BLaER1 (cell line): Measurements from ENCODE around the gene MYH7B.

Source experiments
- H3K27ac ChIP-seq: shearing (Covaris generic); formaldehyde crosslinking; 2 replicates; pipeline ENCODE4 v1.8.1; 2022
- H3K27me3 ChIP-seq: shearing (Covaris generic); formaldehyde crosslinking; 2 replicates; pipeline ENCODE4 v1.8.1; 2022
- H3K36me3 ChIP-seq: shearing (Covaris generic); formaldehyde crosslinking; 2 replicates; pipeline ENCODE4 v1.8.1; 2022
- H3K4me1 ChIP-seq: shearing (Covaris generic); formaldehyde crosslinking; 2 replicates; pipeline ENCODE4 v1.8.1; 2022
- H3K4me2 ChIP-seq: shearing (Covaris generic); formaldehyde crosslinking; 2 replicates; pipeline ENCODE4 v1.8.1; 2022
- H3K4me3 ChIP-seq: shearing (Covaris generic); formaldehyde crosslinking; 2 replicates; pipeline ENCODE4 v1.8.1; 2022
- H3K9ac ChIP-seq: shearing (Covaris generic); formaldehyde crosslinking; 2 replicates; pipeline ENCODE4 v1.8.1; 2022
- H3K9me3 ChIP-seq: shearing (Covaris generic); formaldehyde crosslinking; 2 replicates; pipeline ENCODE4 v1.8.1; 2022
- H4K20me1 ChIP-seq: shearing (Covaris generic); formaldehyde crosslinking; 2 replicates; pipeline ENCODE4 v1.8.1; 2022
- Cebpa-rat ChIP-seq: shearing (Covaris generic); IDR thresholded peaks from 2 replicates; pipeline ENCODE4 v1.8.1; 2022

MYH7B gene

DNA sequence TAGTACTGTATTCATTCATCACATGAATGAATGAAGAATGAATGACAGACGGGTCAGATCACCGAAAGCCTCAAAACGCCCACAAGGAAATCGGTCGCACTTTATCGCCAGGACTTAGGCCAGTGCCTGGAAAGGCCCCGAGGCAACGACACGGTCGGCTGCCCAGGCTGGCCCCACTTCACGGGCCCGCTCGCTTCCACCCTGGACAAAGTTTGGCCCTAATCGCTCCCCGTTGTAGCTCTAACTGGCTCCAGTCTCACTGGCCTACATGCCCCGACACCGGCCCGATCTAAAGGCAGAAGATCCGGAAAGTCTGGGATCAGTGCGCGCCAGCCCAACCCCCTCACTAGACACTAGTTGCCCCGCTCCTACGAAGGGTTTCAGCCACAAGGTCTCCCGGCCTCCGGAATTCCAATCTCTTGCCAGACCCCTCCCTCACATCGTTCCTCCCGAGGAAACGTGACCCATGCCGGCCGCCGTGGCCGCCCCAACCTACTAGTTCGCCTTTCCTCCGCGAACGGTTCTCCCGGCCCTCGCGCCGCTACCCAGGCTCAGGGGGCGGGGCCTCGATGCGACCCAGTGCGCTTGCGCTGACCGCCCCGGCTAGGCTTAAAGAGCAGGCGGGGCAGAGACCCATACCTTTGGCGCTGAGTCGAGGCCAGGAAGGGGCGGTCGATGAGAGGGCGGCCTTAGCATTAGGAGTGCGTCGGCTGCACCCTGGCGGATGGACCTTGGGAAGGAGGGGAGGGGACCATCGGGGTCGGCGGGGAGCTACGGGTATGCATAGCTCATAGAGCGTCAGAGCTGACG, at the start of gene MYH7B, which contains the start of gene GSS:
Gene MYH7B, plus strand, starts transcription at position 638 of the 810 bp plus-strand sequence. CDS start 22,138 bp downstream, outside the sequence.
Gene GSS, minus strand, starts transcription at position 576 of the 810 bp plus-strand sequence. CDS start 3,954 bp downstream, outside the sequence.
- Histone ChIP-seq H3K9me3 (no peaks in the 10 kb centered on the region), H3K27me3 (no peaks in the 10 kb centered on the region), H4K20me1 (no peaks in the 10 kb centered on the region), H3K27ac (peak within 1 kb of the TSS; percentile 89), H3K4me3 (peak within 1 kb of the TSS; percentile 79), H3K4me1 (peaks cover 17% of the 10 kb centered on the region), H3K9ac (peak within 1 kb of the TSS; percentile 93), H3K36me3 (peaks cover 19% of the 10 kb centered on the region), H3K4me2 (peak within 1 kb of the TSS; percentile 86)
- no peak for TF ChIP-seq Cebpa-rat

GRCh38 chr20:34907616-34908469, 47.8 kb upstream of the MYH7B start:
- Histone ChIP-seq H3K9me3 (no peaks in the 10 kb centered on the region), H3K27ac (no peak overlapping the region), H3K27me3 (no peaks in the 10 kb centered on the region), H3K4me2 (peak overlapping the region; percentile 21; the same call in 1 of the 2 replicates), H4K20me1 (no peaks in the 10 kb centered on the region), H3K4me1 (peaks cover 10% of the 10 kb centered on the region), H3K36me3 (no peaks in the 10 kb centered on the region), H3K4me3 (no peak overlapping the region), H3K9ac (no peak overlapping the region)
- TF ChIP-seq Cebpa-rat, result no peak

- Histone ChIP-seq H3K9ac (no peak overlapping the region), H3K4me3 (no peak overlapping the region), H3K27me3 (no peaks in the 10 kb centered on the region), H3K36me3 (peaks cover 23% of the 10 kb centered on the region), H3K4me1 (no peaks in the 10 kb centered on the region), H3K4me2 (no peak overlapping the region), H3K9me3 (no peaks in the 10 kb centered on the region), H3K27ac (no peak overlapping the region), H4K20me1 (no peaks in the 10 kb centered on the region)
- no peak for TF ChIP-seq Cebpa-rat
These were observed 40.5 kb upstream of the MYH7B start for GRCh38 chr20:34915131-34915530.

GRCh38 chr20:34915749-34916455, 39.8 kb upstream of the MYH7B start:
- Histone ChIP-seq H3K4me2 (no peak overlapping the region), H3K27ac (no peak overlapping the region), H3K9me3 (no peaks in the 10 kb centered on the region), H3K4me1 (no peaks in the 10 kb centered on the region), H3K4me3 (no peak overlapping the region), H4K20me1 (no peaks in the 10 kb centered on the region), H3K36me3 (peaks cover 30% of the 10 kb centered on the region), H3K27me3 (no peaks in the 10 kb centered on the region), H3K9ac (no peak overlapping the region)
- TF ChIP-seq Cebpa-rat, result no peak

DNA sequence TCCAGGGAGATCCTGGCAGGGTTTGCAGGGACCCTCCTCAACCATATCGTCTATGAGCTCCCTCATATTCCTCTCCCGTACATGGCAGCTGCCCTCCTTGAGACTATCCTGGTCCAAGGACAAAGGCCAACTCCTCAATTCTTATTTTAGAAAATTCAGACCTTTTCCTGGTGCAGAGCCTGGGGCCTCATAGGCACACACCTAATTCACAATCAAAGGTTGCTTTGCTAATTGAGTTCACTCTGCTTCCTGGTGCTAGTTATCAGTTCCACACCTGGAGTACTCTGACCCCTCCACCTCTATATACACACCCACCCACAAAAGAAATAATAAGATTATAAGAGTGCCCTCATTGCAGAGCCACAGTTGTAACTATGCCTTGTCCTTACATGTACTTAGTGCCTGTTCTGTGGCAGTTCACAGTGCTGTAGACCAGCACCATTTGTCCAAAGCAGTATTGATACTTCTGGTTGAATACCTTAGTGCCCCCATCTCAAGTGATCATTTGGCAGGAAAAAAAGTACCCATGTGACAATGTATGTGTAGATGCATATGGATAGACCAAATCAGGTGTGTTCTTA, 38.8 kb upstream of the MYH7B start:
- no peak overlapping the region for H3K9ac ChIP-seq
- no peak overlapping the region for H3K4me3 ChIP-seq
- H3K36me3 ChIP-seq, result peaks cover 40% of the 10 kb centered on the region
- no peaks in the 10 kb centered on the region for H3K4me1 ChIP-seq
- no peaks in the 10 kb centered on the region for H4K20me1 ChIP-seq
- no peak overlapping the region for H3K4me2 ChIP-seq
- H3K27ac ChIP-seq, result no peak overlapping the region
- no peak for TF ChIP-seq Cebpa-rat
- no peaks in the 10 kb centered on the region for H3K9me3 ChIP-seq
- H3K27me3 ChIP-seq, result no peaks in the 10 kb centered on the region

DNA sequence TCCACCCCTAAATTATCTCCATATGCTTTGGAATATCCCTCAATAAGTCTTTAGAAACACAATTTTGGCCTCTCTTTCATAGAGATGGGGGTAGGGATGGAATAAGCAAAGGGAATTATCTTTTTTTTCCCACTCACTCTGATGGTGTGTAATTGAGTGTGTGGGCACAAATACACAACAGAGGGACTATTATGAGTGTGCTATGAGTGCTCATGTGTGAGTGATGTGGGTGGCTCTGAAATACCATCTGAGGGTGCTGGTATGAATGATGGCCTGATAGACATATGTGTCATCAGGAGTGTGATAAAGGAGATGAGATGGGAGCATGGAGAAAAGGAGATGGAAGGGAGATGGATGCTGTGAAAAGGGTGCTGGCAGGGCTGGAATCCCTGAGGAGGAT, 35.6 kb upstream of the MYH7B start:
- H3K4me1 ChIP-seq, result no peaks in the 10 kb centered on the region
- no peaks in the 10 kb centered on the region for H4K20me1 ChIP-seq
- TF ChIP-seq Cebpa-rat, result no peak
- no peak overlapping the region for H3K27ac ChIP-seq
- no peaks in the 10 kb centered on the region for H3K27me3 ChIP-seq
- H3K4me3 ChIP-seq, result no peak overlapping the region
- no peak overlapping the region for H3K4me2 ChIP-seq
- no peak overlapping the region for H3K9ac ChIP-seq
- no peaks in the 10 kb centered on the region for H3K9me3 ChIP-seq
- H3K36me3 ChIP-seq, result peaks cover 61% of the 10 kb centered on the region

GRCh38 chr20:34921436-34921835, 34.2 kb upstream of the MYH7B start:
- peaks cover 75% of the 10 kb centered on the region for H3K36me3 ChIP-seq

GRCh38 chr20:34922654-34923381, 32.9 kb upstream of the MYH7B start:
- no peak overlapping the region for H3K9ac ChIP-seq
- 0 out of 2 replicates have a peak, but pooled peaks cover 6% of the 10 kb centered on the region for H3K4me1 ChIP-seq
- H3K9me3 ChIP-seq, result no peaks in the 10 kb centered on the region
- no peak overlapping the region for H3K4me2 ChIP-seq
- H3K27me3 ChIP-seq, result no peaks in the 10 kb centered on the region
- H3K27ac ChIP-seq, result no peak overlapping the region
- no peaks in the 10 kb centered on the region for H4K20me1 ChIP-seq
- peaks cover 89% of the 10 kb centered on the region for H3K36me3 ChIP-seq
- no peak overlapping the region for H3K4me3 ChIP-seq
- no peak for TF ChIP-seq Cebpa-rat

More at GRCh38 chr20:34921436-34921835, 34.2 kb upstream of the MYH7B start:
- H3K4me2 ChIP-seq, result no peak overlapping the region
- H3K9me3 ChIP-seq, result no peaks in the 10 kb centered on the region
- no peak for TF ChIP-seq Cebpa-rat
- H3K27me3 ChIP-seq, result no peaks in the 10 kb centered on the region
- H3K9ac ChIP-seq, result no peak overlapping the region
- H3K4me1 ChIP-seq, result 0 out of 2 replicates have a peak, but pooled peaks cover 6% of the 10 kb centered on the region
- no peak overlapping the region for H3K27ac ChIP-seq
- no peak overlapping the region for H3K4me3 ChIP-seq
- H4K20me1 ChIP-seq, result no peaks in the 10 kb centered on the region

DNA sequence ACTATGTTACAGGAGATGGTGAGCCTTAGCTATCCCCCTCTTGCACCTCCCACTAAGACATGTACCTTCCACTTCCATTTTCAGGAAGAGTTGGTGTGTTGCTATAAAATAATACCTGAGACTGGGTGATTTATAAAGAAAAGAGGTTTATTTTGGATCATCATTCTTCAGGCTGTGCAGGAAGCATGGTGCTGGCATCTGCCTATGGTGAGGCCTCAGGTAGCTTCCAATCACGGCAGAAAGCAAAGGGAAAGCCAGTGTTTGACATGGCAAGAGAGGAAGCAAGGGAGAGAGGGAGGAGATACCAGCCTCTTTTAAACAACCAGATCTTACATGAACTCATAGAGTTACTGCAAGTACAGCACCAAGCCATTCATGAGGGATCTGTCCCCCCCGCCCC, 32.3 kb upstream of the MYH7B start:
- Histone ChIP-seq H3K27ac (no peak overlapping the region), H3K4me3 (no peak overlapping the region), H3K9ac (no peak overlapping the region), H3K4me2 (no peak overlapping the region), H3K9me3 (no peaks in the 10 kb centered on the region), H3K27me3 (no peaks in the 10 kb centered on the region), H4K20me1 (no peaks in the 10 kb centered on the region), H3K36me3 (peaks cover 93% of the 10 kb centered on the region), H3K4me1 (0 out of 2 replicates have a peak, but pooled peaks cover 6% of the 10 kb centered on the region)
- TF ChIP-seq Cebpa-rat, result no peak
